Stimulated activated CD4-positive, alpha-beta T cell treated with anti-CD3 and anti-CD28 coated beads, Interleukin-12 subunit alpha, Interleukin-12 subunit beta, amount 100 ng/mL, for 4 hours (primary cell): ENCODE measurements around the gene PLAC8.
A peak's percentile ranks its signal among the peaks of the same experiment; 100 is the strongest.
"Not testable (repeated sequence)": the region's sequence is repeated elsewhere in the genome, so short reads cannot be mapped to it uniquely, and the experiment has no call there.

Experiments
- DNase-seq: peaks from one replicate; pipeline ENCODE4 v3.0.0-alpha.2; 2020

Gene PLAC8

GRCh38 chr4:83111751-83112141 is 2.8 kb downstream of the PLAC8 start:
- not testable (repeated sequence) for DNase-seq

- no peak for DNase-seq
Measured at GRCh38 chr4:83110970-83111750, 3.4 kb downstream of the PLAC8 start.

GRCh38 chr4:83110223-83110945 is 4.1 kb downstream of the PLAC8 start:
- peak; percentile 89 for DNase-seq

- DNase-seq = peak; percentile 34
Measured at GRCh38 chr4:83109480-83110222, 4.9 kb downstream of the PLAC8 start.

GRCh38 chr4:83108101-83108861 is 6.2 kb downstream of the PLAC8 start:
- no peak for DNase-seq

- DNase-seq = peak; percentile 36
Measured at GRCh38 chr4:83107631-83108030, 6.9 kb downstream of the PLAC8 start.

GRCh38 chr4:83104991-83105390 is 9.5 kb downstream of the PLAC8 start:
- DNase-seq = no peak

- no peak for DNase-seq
Measured at GRCh38 chr4:83096397-83096796, 18.1 kb downstream of the PLAC8 start.

GRCh38 chr4:83093060-83093640 is 21.4 kb downstream of the PLAC8 start:
- DNase-seq = no peak

GRCh38 chr4:83089410-83090157 is 24.9 kb downstream of the PLAC8 start:
- no peak for DNase-seq

GRCh38 chr4:83084956-83085355 is 29.6 kb downstream of the PLAC8 start:
- DNase-seq = not testable (repeated sequence)

- DNase-seq = peak; percentile 11
Measured at GRCh38 chr4:83083925-83084475, 30.5 kb downstream of the PLAC8 start.

GRCh38 chr4:83082777-83083176 is 31.8 kb downstream of the PLAC8 start:
- DNase-seq = no peak

- DNase-seq = no peak
Measured at GRCh38 chr4:83080561-83080960, 34.0 kb downstream of the PLAC8 start.

- DNase-seq = no peak
Measured at GRCh38 chr4:83075311-83076095, 39.0 kb downstream of the PLAC8 start.

- not testable (repeated sequence) for DNase-seq
Measured at GRCh38 chr4:83074783-83075182, 39.7 kb downstream of the PLAC8 start.

- DNase-seq = no peak
Measured at GRCh38 chr4:83074086-83074704, 40.3 kb downstream of the PLAC8 start.

GRCh38 chr4:83071116-83071515 is 43.4 kb downstream of the PLAC8 start:
- no peak for DNase-seq

GRCh38 chr4:83067058-83067639 is 47.4 kb downstream of the PLAC8 start:
- DNase-seq = no peak

GRCh38 chr4:83065266-83065665 is 49.3 kb downstream of the PLAC8 start:
- no peak for DNase-seq
